A549 (cell line): ENCODE results near the gene SMG9.

Source experiments
- CEBPB ChIP-seq, 2 experiments: fragments of >200 bp in 1 of 2; sonication (Bioruptor Twin) in 1 of 2; formaldehyde crosslinking in 1 of 2; IDR thresholded peaks; 2 replicates each; pipeline ENCODE4 v1.6.1; 2012 to 2016
- FOSL2 ChIP-seq, 2 experiments: fragments of 450-650 bp in 1 of 2; fragments of >200 bp in 1 of 2; sonication (Bioruptor Twin) in 1 of 2; formaldehyde crosslinking; IDR thresholded peaks; 2 replicates each; pipeline versions ENCODE4 v1.5.0 to v1.6.1; 2016 to 2020; ENCODE audit warnings: mild to moderate bottlenecking in 1 of 2, moderate library complexity in 1 of 2
- POLR2A ChIP-seq: IDR thresholded peaks from 2 replicates; pipeline ENCODE4 v1.6.1; 2012; ENCODE audit warnings: mild to moderate bottlenecking, low read length
- REST ChIP-seq: fragments of 200-600 bp; sonication (generic); IDR thresholded peaks from 2 replicates; pipeline ENCODE4 v1.6.1; 2016; ENCODE audit warnings: antibody characterized with exemption, mild to moderate bottlenecking, moderate library complexity
- SMC3 ChIP-seq: fragments of >200 bp; sonication (Bioruptor Twin); formaldehyde crosslinking; IDR thresholded peaks from 3 replicates; pipeline ENCODE4 v1.6.1; 2018; ENCODE audit warnings: inconsistent platforms
- ZFP36 ChIP-seq: fragments of 450-650 bp; IDR thresholded peaks from 2 replicates; pipeline ENCODE4 v1.6.1; 2014; ENCODE audit warnings: borderline replicate concordance; ENCODE audit not compliant: partially characterized antibody

GRCh38 chr19:43681821-43682220, 72.9 kb downstream of the SMG9 start:
- no peak for TF ChIP-seq REST
- no peak for TF ChIP-seq ZFP36
- TF ChIP-seq CEBPB (IDR thresholded peaks at IDR 0.05), result no peak
- TF ChIP-seq FOSL2 (IDR thresholded peaks at IDR 0.05), result no peak
- TF ChIP-seq FOSL2 (CRISPR knock-in tag; IDR thresholded peaks at IDR 0.05), result no peak
- TF ChIP-seq SMC3, result no peak
- TF ChIP-seq POLR2A, result no peak
